IMR-90 (cell line): Measurements from ENCODE around the gene CHST2. TPM values are rescaled to one million over a fixed set of nuclear protein-coding genes. Genes with fewer than 3 reads are reported as not detected.

Source experiments
- ATAC-seq: fragments of 200-7000 bp; cut with Tn5 transposase; 2 replicates; pipeline ENCODE4 v1.9.1; 2020; ENCODE audit warnings: low read depth, mild to moderate bottlenecking, moderate library complexity
- BruUV-seq: library from RNA; stranded (reverse); fragments of 400-500 nt; replicated peaks from 2 replicates; lab custom pipeline; 2021; lab: Mats Ljungman, UMichigan
- CTCF ChIA-PET: fragments of 300-600 bp; formaldehyde crosslinking; extraction: SDS; loops from one replicate; lab custom pipeline; 2021; ENCODE audit warnings: antibody characterized with exemption; lab: Yijun Ruan, JAX
- POLR2A ChIA-PET: fragments of 300-600 bp; sonication (Branson Sonifier 250); formaldehyde crosslinking; loops from one replicate; lab custom pipeline; 2022; ENCODE audit warnings: antibody characterized with exemption; ENCODE audit not compliant: unreplicated experiment; lab: Charles Lee
- DNase-seq: peaks from one replicate; pipeline ENCODE4 v3.0.0; 2013
- H2AFZ ChIP-seq: replicated peaks from 2 replicates; pipeline ENCODE3; 2013; ENCODE audit warnings: low read length, mild to moderate bottlenecking; ENCODE audit not compliant: poor library complexity
- H2AK5ac ChIP-seq: 2 replicates; pipeline ENCODE4 v1.6.1; 2013; ENCODE audit warnings: low read depth, low read length, inconsistent platforms
- H2AK9ac ChIP-seq: replicated peaks from 2 replicates; pipeline ENCODE3; 2013; ENCODE audit warnings: mild to moderate bottlenecking, low read depth, low read length, moderate library complexity; ENCODE audit not compliant: poor library complexity
- H2BK120ac ChIP-seq: 2 replicates; pipeline ENCODE4 v1.6.1; 2013; ENCODE audit warnings: low read depth, low read length, inconsistent platforms
- H2BK15ac ChIP-seq: 3 replicates; pipeline ENCODE4 v1.6.1; 2013; ENCODE audit warnings: low read depth, low read length, inconsistent platforms
- H2BK20ac ChIP-seq: 2 replicates; pipeline ENCODE4 v1.6.1; 2013; ENCODE audit warnings: low read depth, mild to moderate bottlenecking, inconsistent platforms, low read length, moderate library complexity
- H2BK5ac ChIP-seq: 2 replicates; pipeline ENCODE4 v1.6.1; 2013; ENCODE audit warnings: mild to moderate bottlenecking, low read depth, low read length, inconsistent platforms; ENCODE audit not compliant: poor library complexity, severe bottlenecking
- H3K14ac ChIP-seq: replicated peaks from 2 replicates; pipeline ENCODE4 v1.6.1; 2013; ENCODE audit warnings: low read depth, low read length, inconsistent platforms
- H3K18ac ChIP-seq: 2 replicates; pipeline ENCODE4 v1.6.1; 2013; ENCODE audit warnings: low read depth, low read length, control low read depth
- H3K23ac ChIP-seq: 2 replicates; pipeline ENCODE4 v1.6.1; 2013; ENCODE audit warnings: low read depth, low read length, inconsistent platforms
- H3K27ac ChIP-seq: 2 replicates; pipeline ENCODE4 v1.5.1; 2013; ENCODE audit warnings: mild to moderate bottlenecking, control low read depth, low read length; ENCODE audit not compliant: insufficient read depth
- H3K27me3 ChIP-seq: 2 replicates; pipeline ENCODE4 v1.6.1; 2013; ENCODE audit warnings: low read length; ENCODE audit not compliant: control insufficient read depth, insufficient read depth
- H3K36me3 ChIP-seq: 2 replicates; pipeline ENCODE4 v1.6.1; 2013; ENCODE audit warnings: low read length, mixed read lengths; ENCODE audit not compliant: control insufficient read depth, insufficient read depth
- H3K4ac ChIP-seq: 2 replicates; pipeline ENCODE4 v1.6.1; 2013; ENCODE audit warnings: low read depth, low read length, inconsistent platforms
- H3K4me1 ChIP-seq: 2 replicates; pipeline ENCODE4 v1.6.1; 2013; ENCODE audit warnings: low read length, mixed read lengths; ENCODE audit not compliant: control insufficient read depth, insufficient read depth
- H3K4me2 ChIP-seq: 2 replicates; pipeline ENCODE4 v1.6.1; 2013; ENCODE audit warnings: low read depth, mild to moderate bottlenecking, control low read depth, low read length, moderate library complexity
- H3K4me3 ChIP-seq: 2 replicates; pipeline ENCODE4 v1.5.1; 2013; ENCODE audit warnings: low read depth, mild to moderate bottlenecking, control low read depth, low read length, moderate library complexity; ENCODE audit not compliant: insufficient read depth
- H3K56ac ChIP-seq: 2 replicates; pipeline ENCODE4 v1.6.1; 2013; ENCODE audit warnings: low read length, inconsistent platforms; ENCODE audit not compliant: insufficient read depth; ENCODE audit errors: extremely low read depth
- H3K79me1 ChIP-seq, 2 experiments: 2 replicates each; pipeline ENCODE4 v1.6.1; 2013; ENCODE audit warnings: low read length in 2 of 2, inconsistent platforms in 1 of 2, low read depth in 1 of 2
- H3K9ac ChIP-seq: 2 replicates; pipeline ENCODE4 v1.6.1; 2013; ENCODE audit warnings: low read depth, low read length, control low read depth
- H3K9me1 ChIP-seq: 2 replicates; pipeline ENCODE4 v1.6.1; 2013; ENCODE audit warnings: low read length, inconsistent platforms; ENCODE audit not compliant: insufficient read depth
- H3K9me3 ChIP-seq: 2 replicates; pipeline ENCODE4 v1.6.1; 2013; ENCODE audit warnings: low read length; ENCODE audit not compliant: control insufficient read depth, insufficient read depth
- H4K20me1 ChIP-seq: 2 replicates; pipeline ENCODE4 v1.6.1; 2013; ENCODE audit warnings: low read length, inconsistent platforms; ENCODE audit not compliant: insufficient read depth
- H4K5ac ChIP-seq: 2 replicates; pipeline ENCODE4 v1.6.1; 2013; ENCODE audit warnings: mild to moderate bottlenecking, low read depth, low read length, control low read depth
- H4K8ac ChIP-seq, 2 experiments: 2 replicates each; pipeline ENCODE4 v1.6.1; 2013; ENCODE audit warnings: low read depth in 2 of 2, low read length in 2 of 2, control low read depth in 1 of 2, inconsistent platforms in 1 of 2
- H4K91ac ChIP-seq: 2 replicates; pipeline ENCODE4 v1.6.1; 2013; ENCODE audit warnings: low read depth, low read length, inconsistent platforms; ENCODE audit not compliant: insufficient read depth
- RAD21 ChIP-seq: IDR thresholded peaks from 2 replicates; pipeline ENCODE4 v1.6.1; 2012; ENCODE audit warnings: low read length, improper control_type of control experiment
- WGBS, 2 experiments: methylation state at CpG; one replicate each; pipeline versions ENCODE4 v1.1.5 to v1.1.7; 2013; ENCODE audit warnings: missing lambda C conversion rate in 2 of 2; ENCODE audit not compliant: insufficient read length in 1 of 2; ENCODE audit errors: extremely low coverage in 2 of 2; 5-methylcytosine and 5-hydroxymethylcytosine counted together
- dilution Hi-C: fragments of 300-500 bp; cut with HindIII; formaldehyde crosslinking; loops from one replicate; pipeline ENCODE4 v1.14.3; 2018; ENCODE audit warnings: low sequenced_read_pairs; ENCODE audit not compliant: unreplicated experiment
- in situ Hi-C: fragments of 300-500 bp; cut with MboI; formaldehyde crosslinking; loops from 3 replicates; pipeline ENCODE4 v1.14.3; 2019; ENCODE audit warnings: low sequenced_read_pairs, inconsistent platforms, mixed read lengths
- intact Hi-C: fragments of 100-400 bp; cut with micrococcal nuclease; formaldehyde crosslinking; loops from 2 replicates; pipeline ENCODE4 v1.10.0; 2022
- polyA plus RNA-seq, 3 experiments: library from polyadenylated mRNA; depleted of rRNA; stranded (reverse); fragments of >200 nt; gene quantifications; 2 replicates each; pipeline ENCODE4 v1.2.3, GENCODE V29; 2012; ENCODE audit warnings: low replicate concordance in 1 of 3
- total RNA-seq: library from RNA; depleted of rRNA; stranded (reverse); fragments of >200 nt; gene quantifications from 2 replicates; pipeline ENCODE4 v1.2.3, GENCODE V29; 2012

The CHST2 gene
- total and polyA plus RNA-seq, 2 of the 4 experiments (the other 2 are of a cell fraction): 0.90 to 1.4 TPM

DNA sequence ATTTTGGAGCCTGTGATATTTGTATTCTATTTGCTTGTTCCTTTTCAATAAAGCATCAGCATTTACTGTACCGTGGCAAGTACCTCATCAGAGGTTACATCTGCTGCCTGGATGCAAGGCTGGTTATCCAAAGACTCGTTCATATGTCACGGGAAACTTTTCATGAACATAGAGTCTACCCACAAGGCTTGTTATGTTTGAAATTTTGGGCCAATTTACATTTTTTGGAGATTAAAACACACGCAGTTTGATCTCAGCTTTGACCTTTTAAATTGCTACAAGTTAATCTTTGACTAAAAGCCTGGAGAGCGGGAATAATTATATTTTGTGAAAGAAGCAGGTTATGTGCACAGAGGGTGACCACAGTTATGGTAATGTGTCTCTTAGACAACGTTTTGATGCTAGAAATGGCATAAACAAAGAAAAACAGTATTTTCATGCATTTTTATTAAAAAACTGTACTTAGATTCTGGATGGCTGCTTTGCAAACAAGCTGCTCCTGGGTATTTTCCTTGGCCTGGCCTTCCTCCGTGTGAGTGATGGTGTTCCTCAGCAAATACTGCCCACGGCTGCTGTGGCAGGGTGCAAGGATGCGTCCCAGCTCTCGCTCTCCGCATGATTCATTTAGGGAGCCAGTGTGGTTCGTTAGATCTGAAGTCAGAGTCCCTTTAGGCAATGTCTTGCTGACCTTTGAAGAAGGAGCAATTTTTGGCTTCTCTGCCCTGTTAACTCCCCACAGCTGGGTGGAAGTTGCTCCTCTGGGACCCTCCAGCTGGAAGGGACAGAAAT lies 27.1 kb downstream of the CHST2 start:
- no peak overlapping the region for H3K9ac ChIP-seq
- ATAC-seq: no peak
- H2AFZ ChIP-seq: no peak overlapping the region
- H3K4me2 ChIP-seq: no peak overlapping the region
- no TSS peak for BruUV-seq
- intact Hi-C loops (no loop called here), dilution Hi-C loops (no loop called here), in situ Hi-C loops (no loop called here)
- no peak overlapping the region for H2BK5ac ChIP-seq
- H4K20me1 ChIP-seq: no peaks in the 10 kb centered on the region
- no peak for TF ChIP-seq RAD21
- no peak overlapping the region for H2BK120ac ChIP-seq
- no peak overlapping the region for H3K56ac ChIP-seq
- ChIA-PET POLR2A (interaction anchor here (0.6 kb wide), 1 partner anchor 26 kb away, joined by 5 read pairs; no protein-coding TSS in a partner anchor), CTCF (no interaction called here)
- H2AK9ac ChIP-seq: no peak overlapping the region
- no peak overlapping the region for H3K4me3 ChIP-seq
- WGBS, 2 experiments: 89% methylated on average over 5 of the region's 12 CpGs; no CpG with 5 or more reads in 1 of the 2 experiments
- no peak for DNase-seq
- H3K9me1 ChIP-seq: no peaks in the 10 kb centered on the region
- no peak overlapping the region for H4K91ac ChIP-seq
- no peak overlapping the region for H3K27ac ChIP-seq
- H2AK5ac ChIP-seq: no peak overlapping the region
- H3K23ac ChIP-seq: no peak overlapping the region
- H3K14ac ChIP-seq: no peak overlapping the region
- H3K4ac ChIP-seq: no peak overlapping the region
- H3K9me3 ChIP-seq: 0 out of 2 replicates have a peak, but pooled peaks cover 1% of the 10 kb centered on the region
- H3K18ac ChIP-seq: no peak overlapping the region
- H3K36me3 ChIP-seq: no peaks in the 10 kb centered on the region
- no peak overlapping the region for H2BK15ac ChIP-seq
- no peak overlapping the region for H4K8ac ChIP-seq
- no peaks in the 10 kb centered on the region for H3K27me3 ChIP-seq
- no peak overlapping the region for H2BK20ac ChIP-seq
- no peaks in the 10 kb centered on the region for H3K79me1 ChIP-seq
- no peaks in the 10 kb centered on the region for H3K4me1 ChIP-seq
- no peak overlapping the region for H4K5ac ChIP-seq
